ENCODE measurements around the gene MTHFSD.

The MTHFSD gene

DNA sequence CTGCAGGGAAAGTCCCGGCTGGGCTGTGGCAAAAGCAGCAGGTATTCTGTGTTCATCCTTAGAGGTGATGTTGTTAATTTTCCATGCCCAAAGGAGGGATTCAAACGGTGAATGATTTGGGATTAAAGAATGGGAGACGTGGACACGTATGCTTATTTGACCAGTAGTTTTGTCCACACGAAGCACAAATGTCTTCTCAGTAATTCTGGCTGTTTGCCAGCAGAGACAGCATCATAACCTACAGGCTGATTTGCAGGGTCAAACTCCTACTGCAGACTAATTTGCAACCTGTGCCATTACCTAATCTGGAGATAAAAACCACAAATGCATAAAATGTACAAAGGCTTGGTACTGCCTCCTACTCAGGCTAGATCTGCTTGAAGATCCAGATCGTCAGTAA, 14.1 kb downstream of the MTHFSD start:
- Mint-ChIP-seq H3K36me3 (peaks cover 16% of the 10 kb centered on the region), H3K4me3 (no peak overlapping the region), H3K9me3 (no peaks in the 10 kb centered on the region), H3K27me3 (no peaks in the 10 kb centered on the region), H3K4me1 (no peaks in the 10 kb centered on the region), H3K27ac (no peak overlapping the region)
- CTCF ChIA-PET, result interaction anchor here (0.7 to 0.9 kb wide), 2 partner anchors 9 to 24 kb away, joined by 3 read pairs; no protein-coding TSS in a partner anchor
- DNase-seq, result no peak

DNA sequence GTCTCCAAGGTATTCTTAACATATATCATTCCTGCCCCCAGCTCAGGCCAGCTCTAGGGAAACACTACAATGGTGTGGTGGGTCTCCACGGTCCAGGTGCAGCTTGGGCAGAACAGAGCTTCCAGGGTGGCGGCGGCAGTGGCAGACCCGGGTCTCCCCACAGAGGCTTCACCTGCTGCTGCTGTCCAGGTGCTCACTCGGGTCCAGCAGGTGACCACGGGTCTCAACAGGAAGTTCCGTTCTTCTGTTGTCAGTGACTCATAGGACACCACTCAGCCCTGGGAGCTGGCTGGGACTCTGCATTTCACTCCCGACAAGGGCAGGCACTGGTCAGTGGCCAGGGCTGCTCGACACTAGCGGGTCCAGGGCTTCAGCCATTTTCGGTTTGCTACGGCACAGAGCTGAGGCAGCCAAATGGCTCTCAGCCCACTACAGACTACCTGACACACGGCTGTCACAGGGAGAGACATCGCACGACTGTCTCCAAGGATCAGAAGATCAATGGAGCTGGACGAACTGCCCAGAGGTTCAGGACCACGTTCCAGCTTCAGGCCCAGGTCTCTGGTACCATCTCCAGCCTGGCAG, 16.7 kb downstream of the MTHFSD start:
- Mint-ChIP-seq H3K27ac (no peak overlapping the region), H3K36me3 (peaks cover 10% of the 10 kb centered on the region), H3K4me1 (no peaks in the 10 kb centered on the region), H3K27me3 (no peaks in the 10 kb centered on the region), H3K9me3 (no peaks in the 10 kb centered on the region), H3K4me3 (no peak overlapping the region)
- DNase-seq, result no peak
- CTCF ChIA-PET, result no interaction called here

DNA sequence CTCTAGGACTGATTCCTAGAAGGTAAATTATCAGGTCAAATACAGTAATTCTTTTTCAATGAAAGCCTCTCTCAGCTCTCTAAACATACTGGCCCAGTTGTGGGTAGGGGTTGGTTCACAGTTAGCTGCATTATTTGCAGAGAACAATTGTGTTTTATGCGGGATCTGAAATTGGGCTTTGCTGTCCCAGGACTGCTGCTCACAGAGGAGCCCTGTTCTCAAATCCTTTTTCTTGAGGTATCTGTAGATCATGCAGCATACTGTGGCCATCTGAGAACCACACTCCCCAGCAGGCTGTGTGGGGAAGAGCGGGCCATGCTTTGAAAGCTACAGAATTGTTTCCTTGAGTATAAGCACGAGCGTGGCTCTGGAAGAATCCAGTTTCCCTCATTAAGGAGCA, 17.5 kb downstream of the MTHFSD start:
- Mint-ChIP-seq H3K9me3 (no peaks in the 10 kb centered on the region), H3K4me3 (no peak overlapping the region), H3K27ac (no peak overlapping the region)

GRCh38 chr16:86536621-86537020, 18.4 kb downstream of the MTHFSD start:
- CTCF ChIA-PET, result no interaction called here
- H3K27ac Mint-ChIP-seq, result no peak overlapping the region
- H3K4me3 Mint-ChIP-seq, result no peak overlapping the region
- peaks cover 10% of the 10 kb centered on the region for H3K36me3 Mint-ChIP-seq
- H3K9me3 Mint-ChIP-seq, result no peaks in the 10 kb centered on the region
- H3K27me3 Mint-ChIP-seq, result no peaks in the 10 kb centered on the region
- H3K4me1 Mint-ChIP-seq, result no peaks in the 10 kb centered on the region
- no peak for DNase-seq

More for the DNA sequence above, 17.5 kb downstream of the MTHFSD start:
- CTCF ChIA-PET, result no interaction called here
- DNase-seq, result no peak
- no peaks in the 10 kb centered on the region for H3K27me3 Mint-ChIP-seq
- no peaks in the 10 kb centered on the region for H3K4me1 Mint-ChIP-seq
- H3K36me3 Mint-ChIP-seq, result peaks cover 10% of the 10 kb centered on the region

DNA sequence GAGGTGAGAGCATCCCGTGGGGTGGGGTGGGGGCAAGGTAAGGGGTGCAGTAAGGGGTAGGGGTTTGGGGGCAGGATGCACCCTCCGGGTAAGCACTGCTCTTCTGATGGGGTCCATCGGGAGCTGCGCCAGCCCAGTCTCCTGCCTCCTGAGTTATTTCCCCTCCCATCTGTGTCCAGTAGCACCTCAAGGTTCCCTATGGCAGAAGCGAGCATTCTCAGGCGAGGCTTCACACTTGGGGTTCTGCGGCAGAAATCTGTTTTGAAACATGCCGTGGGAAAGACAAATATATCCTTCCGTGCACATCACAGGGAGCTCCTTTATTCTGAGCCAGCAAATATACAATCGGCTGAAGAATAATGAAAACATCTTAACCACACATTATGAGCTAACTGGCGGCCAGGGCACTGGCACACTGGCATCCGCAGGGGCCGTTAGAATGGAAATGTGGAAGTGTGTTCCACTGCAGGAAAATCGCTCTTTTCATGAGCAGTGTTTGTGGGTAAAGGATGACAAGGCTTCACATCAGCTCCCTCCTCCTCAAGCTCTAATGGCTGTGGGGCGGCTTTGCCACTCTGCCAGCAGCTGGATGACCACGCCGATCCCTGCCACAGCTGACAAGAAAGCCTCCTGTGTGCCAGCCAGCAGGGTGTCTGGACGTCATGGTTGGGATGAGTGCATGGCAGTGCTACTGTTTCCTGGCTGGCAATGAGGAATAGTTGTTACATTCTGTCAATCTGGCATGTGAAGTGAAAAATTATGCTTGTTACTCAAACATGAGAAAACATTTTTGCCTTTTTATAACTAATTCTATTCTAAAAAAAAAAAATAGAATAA, 20.0 kb downstream of the MTHFSD start:
- Mint-ChIP-seq H3K27ac (no peak overlapping the region), H3K27me3 (no peaks in the 10 kb centered on the region), H3K36me3 (peaks cover 9% of the 10 kb centered on the region), H3K4me1 (no peaks in the 10 kb centered on the region), H3K9me3 (no peaks in the 10 kb centered on the region), H3K4me3 (no peak overlapping the region)
- no peak for DNase-seq
- CTCF ChIA-PET, result no interaction called here

DNA sequence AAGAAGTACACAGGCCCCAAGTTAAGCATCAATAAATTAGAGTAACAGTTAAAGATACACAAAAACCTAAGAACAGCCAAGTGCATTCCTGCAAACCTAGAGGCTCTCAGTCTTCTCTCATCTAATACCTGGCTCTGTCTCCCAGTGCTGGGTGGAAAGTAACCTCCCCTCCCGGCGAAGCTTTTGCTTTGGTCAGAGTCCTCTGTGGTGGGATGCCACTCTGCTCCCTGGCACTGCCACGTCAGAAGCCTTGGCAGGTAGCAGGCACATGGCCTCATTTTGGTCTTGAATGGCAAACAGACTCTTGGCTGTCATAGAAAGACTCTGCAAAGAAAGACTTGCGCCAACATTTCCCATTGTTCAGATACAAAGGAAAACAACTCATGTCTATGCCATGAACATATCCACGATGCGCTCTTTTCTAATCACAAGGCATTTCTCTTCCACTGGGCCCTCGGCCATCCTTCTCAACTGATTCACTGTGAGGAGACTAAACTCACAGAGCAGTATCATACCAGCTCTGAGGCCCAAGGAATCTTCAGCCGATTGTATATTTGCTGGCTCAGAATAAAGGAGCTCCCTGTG, 21.2 kb downstream of the MTHFSD start:
- H3K4me1 Mint-ChIP-seq, result no peaks in the 10 kb centered on the region
- H3K27ac Mint-ChIP-seq, result peak overlapping the region; percentile 33
- peaks cover under 1% of the 10 kb centered on the region for H3K36me3 Mint-ChIP-seq
- CTCF ChIA-PET, result no interaction called here
- no peak for DNase-seq
- H3K27me3 Mint-ChIP-seq, result no peaks in the 10 kb centered on the region
- no peaks in the 10 kb centered on the region for H3K9me3 Mint-ChIP-seq
- H3K4me3 Mint-ChIP-seq, result no peak overlapping the region

DNA sequence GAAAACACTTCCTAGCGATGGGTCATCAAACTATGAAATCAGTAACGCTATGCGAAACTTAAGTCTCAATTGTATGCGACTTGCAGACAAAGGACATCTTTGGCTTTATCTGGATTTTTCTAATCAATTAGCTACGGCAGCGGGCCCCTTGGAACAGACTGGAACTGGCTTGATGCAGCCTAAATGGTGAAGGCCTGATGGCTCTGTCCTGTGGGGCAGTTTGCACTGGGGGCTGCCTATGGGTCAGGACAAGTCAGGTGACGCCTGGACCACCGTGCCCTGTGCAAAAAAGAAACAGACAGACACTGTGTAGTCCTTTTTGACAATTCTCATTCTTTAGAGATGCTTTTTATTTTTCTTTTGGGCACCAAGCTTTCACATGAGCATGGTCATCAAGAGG, 22.0 kb downstream of the MTHFSD start:
- Mint-ChIP-seq H3K27ac (no peak overlapping the region), H3K4me1 (no peaks in the 10 kb centered on the region), H3K9me3 (no peaks in the 10 kb centered on the region), H3K4me3 (no peak overlapping the region), H3K36me3 (no peaks in the 10 kb centered on the region), H3K27me3 (no peaks in the 10 kb centered on the region)
- DNase-seq, result no peak
- CTCF ChIA-PET, result interaction anchor here (1.5 kb wide), 1 partner anchor 13 kb away, joined by 4 read pairs; no protein-coding TSS in a partner anchor

GRCh38 chr16:86532526-86532815, 22.6 kb downstream of the MTHFSD start:
- no peaks in the 10 kb centered on the region for H3K36me3 Mint-ChIP-seq
- no peaks in the 10 kb centered on the region for H3K27me3 Mint-ChIP-seq
- H3K9me3 Mint-ChIP-seq, result no peaks in the 10 kb centered on the region
- H3K4me3 Mint-ChIP-seq, result no peak overlapping the region
- H3K4me1 Mint-ChIP-seq, result no peaks in the 10 kb centered on the region
- CTCF ChIA-PET, result interaction anchor here (1.5 kb wide), 1 partner anchor 12 kb away, joined by 4 read pairs; no protein-coding TSS in a partner anchor
- DNase-seq, result no peak
- no peak overlapping the region for H3K27ac Mint-ChIP-seq

GRCh38 chr16:86531641-86532525, 23.2 kb downstream of the MTHFSD start:
- H3K27ac Mint-ChIP-seq, result no peak overlapping the region
- DNase-seq, result no peak
- no peak overlapping the region for H3K4me3 Mint-ChIP-seq
- H3K27me3 Mint-ChIP-seq, result no peaks in the 10 kb centered on the region
- no peaks in the 10 kb centered on the region for H3K36me3 Mint-ChIP-seq
- H3K9me3 Mint-ChIP-seq, result no peaks in the 10 kb centered on the region
- no peaks in the 10 kb centered on the region for H3K4me1 Mint-ChIP-seq
- CTCF ChIA-PET, result interaction anchor here (1.5 kb wide), 1 partner anchor 11 kb away, joined by 4 read pairs; no protein-coding TSS in a partner anchor

DNA sequence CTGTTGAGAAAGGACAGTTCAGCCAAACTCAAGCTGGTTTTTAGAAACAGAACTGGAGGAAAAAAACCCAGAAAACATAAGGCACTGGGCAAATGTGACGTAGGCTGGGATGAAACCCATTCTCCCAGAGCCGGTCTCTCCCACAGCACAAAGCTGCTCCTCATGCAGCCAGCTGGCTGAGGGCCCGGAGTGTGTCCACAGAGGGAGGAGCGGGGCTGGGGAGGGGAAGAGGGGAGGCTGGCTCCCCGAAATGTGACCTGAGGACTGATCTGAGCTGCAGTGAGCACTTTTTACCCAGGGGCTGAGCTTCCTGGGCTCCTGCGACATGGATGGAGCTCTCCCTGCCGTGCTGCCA, 23.9 kb downstream of the MTHFSD start:
- Mint-ChIP-seq H3K4me3 (no peak overlapping the region), H3K27ac (no peak overlapping the region), H3K9me3 (no peaks in the 10 kb centered on the region), H3K27me3 (no peaks in the 10 kb centered on the region), H3K36me3 (no peaks in the 10 kb centered on the region), H3K4me1 (no peaks in the 10 kb centered on the region)
- CTCF ChIA-PET, result interaction anchor here (0.9 kb wide), 1 partner anchor 532 kb away, joined by 3 read pairs; no protein-coding TSS in a partner anchor
- DNase-seq, result no peak

GRCh38 chr16:86530251-86531190, 24.5 kb downstream of the MTHFSD start:
- Mint-ChIP-seq H3K4me1 (no peaks in the 10 kb centered on the region), H3K4me3 (no peak overlapping the region), H3K36me3 (no peaks in the 10 kb centered on the region), H3K27me3 (no peaks in the 10 kb centered on the region), H3K9me3 (no peaks in the 10 kb centered on the region), H3K27ac (no peak overlapping the region)
- CTCF ChIA-PET, result interaction anchor here (0.9 kb wide), 1 partner anchor 533 kb away, joined by 3 read pairs; no protein-coding TSS in a partner anchor
- no peak for DNase-seq

DNA sequence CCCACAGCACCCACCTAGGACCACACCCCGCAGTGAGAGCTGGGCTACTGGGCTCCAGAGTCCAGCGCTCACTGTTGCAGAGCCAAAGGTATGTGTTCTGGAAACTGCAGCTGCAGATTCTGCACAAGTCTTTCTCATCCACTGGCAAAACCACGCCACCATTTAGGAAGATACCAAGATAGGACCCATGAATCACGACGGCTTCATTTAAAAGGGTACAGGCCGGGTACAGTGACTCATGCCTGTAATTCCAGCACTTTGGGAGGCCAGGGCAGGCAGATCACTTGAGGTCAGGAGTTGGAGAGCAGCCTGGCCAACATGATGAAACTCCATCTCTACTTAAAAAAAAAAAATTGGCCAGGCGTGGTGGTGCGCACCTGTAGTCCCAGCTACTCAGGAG, 25.9 kb downstream of the MTHFSD start:
- Mint-ChIP-seq H3K27ac (no peak overlapping the region), H3K4me3 (no peak overlapping the region), H3K9me3 (no peaks in the 10 kb centered on the region), H3K36me3 (no peaks in the 10 kb centered on the region), H3K4me1 (no peaks in the 10 kb centered on the region), H3K27me3 (peaks cover under 1% of the 10 kb centered on the region)
- DNase-seq, result no peak
- CTCF ChIA-PET, result interaction anchor here (0.7 kb wide), 1 partner anchor 9 kb away, joined by 3 read pairs; no protein-coding TSS in a partner anchor
